GM21723 (cell line): ENCODE measurements around the gene CTNNA2.
"Not testable (repeated sequence)": the region's sequence is repeated elsewhere in the genome, so short reads cannot be mapped to it uniquely, and the experiment has no call there.

Experiments used
- ATAC-seq: cut with Tn5 transposase; IDR thresholded peaks from one replicate; pipeline ENCODE4 v1.9.1; 2021; ENCODE audit warnings: mild to moderate bottlenecking, moderate library complexity; ENCODE audit not compliant: unreplicated experiment

The CTNNA2 gene

GRCh38 chr2:80168801-80169200 lies 656.0 kb downstream of the CTNNA2 start:
- ATAC-seq, result no peak

GRCh38 chr2:80169811-80170594 lies 657.2 kb downstream of the CTNNA2 start:
- no peak for ATAC-seq

- ATAC-seq, result no peak
These were observed 672.2 kb downstream of the CTNNA2 start for GRCh38 chr2:80185091-80185490.

DNA sequence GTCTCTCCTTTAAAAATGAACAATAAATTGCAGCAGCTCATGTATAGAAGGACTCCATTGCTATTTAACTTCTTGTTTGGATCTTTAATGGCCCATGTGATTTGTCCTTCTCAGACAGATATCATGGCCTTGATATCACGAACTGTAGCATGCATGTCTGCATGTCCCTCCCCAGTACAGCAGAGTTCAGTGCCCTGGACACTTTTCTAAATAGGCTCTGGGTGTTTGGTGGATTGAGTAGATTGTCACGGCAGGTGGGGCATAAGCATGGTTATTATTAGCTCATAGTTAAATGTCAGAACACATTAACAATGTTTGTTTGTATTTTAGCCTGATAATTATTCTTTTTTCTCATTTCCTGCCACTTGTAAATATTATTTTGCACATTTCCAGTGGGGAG lies 673.4 kb downstream of the CTNNA2 start:
- no peak for ATAC-seq

- ATAC-seq, result no peak
These were observed 674.3 kb downstream of the CTNNA2 start for GRCh38 chr2:80187156-80187555.

DNA sequence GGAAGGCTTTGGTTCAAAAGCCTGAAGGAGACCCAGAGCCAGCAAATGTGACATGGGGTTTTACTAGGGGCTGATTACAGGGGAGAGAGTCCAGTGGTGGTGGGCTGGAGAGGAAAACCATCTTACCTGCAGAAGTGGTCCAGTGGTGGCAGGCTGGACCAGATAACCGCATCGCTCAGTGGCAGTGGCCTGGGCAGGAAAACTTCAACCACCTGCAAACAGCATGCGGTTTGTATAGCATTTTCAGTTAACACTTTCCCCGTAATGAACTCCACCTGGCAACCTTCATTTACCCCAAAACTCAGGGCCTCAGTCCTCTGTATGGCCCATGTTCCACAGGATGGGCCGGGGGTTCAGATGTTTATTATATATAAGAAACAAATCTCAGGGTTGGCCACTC lies 677.3 kb downstream of the CTNNA2 start:
- no peak for ATAC-seq

DNA sequence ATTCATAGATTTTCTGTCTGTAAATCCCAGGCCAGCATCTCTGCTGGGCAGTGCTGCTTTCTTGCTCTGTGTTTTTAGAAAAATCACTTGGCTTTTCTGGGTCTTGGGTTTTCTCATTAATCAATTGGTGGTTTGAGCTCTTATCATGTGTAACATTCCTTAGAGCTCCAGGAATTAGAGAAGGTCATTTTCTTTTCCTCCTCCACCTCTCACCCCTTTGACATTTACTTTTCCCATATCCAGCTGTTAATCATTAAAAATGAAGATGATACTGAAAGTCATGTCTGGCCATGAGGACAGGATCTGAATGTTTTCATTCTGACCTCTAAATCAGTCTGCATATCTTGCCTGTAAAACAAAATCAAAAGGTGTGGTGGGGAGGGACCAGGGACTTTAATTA lies 680.7 kb downstream of the CTNNA2 start:
- ATAC-seq, result no peak

DNA sequence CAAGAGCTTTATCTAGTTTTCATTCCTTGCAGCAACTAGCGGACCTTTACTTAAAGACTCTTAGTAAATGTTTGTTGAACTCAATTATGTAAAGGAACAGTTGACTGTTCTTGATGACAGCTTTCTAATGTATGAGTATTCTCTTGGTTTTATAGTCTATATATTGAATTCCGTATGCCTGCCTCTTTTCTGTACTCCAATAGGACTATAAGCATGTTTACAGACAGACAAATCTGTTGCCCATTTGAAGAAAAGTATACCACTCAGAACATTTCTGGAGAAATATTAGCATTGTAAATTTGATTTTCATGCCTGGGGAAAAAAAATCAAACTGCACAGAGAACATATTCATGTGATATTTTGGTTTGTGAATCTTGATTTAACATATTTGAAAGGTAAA lies 682.2 kb downstream of the CTNNA2 start:
- no peak for ATAC-seq

DNA sequence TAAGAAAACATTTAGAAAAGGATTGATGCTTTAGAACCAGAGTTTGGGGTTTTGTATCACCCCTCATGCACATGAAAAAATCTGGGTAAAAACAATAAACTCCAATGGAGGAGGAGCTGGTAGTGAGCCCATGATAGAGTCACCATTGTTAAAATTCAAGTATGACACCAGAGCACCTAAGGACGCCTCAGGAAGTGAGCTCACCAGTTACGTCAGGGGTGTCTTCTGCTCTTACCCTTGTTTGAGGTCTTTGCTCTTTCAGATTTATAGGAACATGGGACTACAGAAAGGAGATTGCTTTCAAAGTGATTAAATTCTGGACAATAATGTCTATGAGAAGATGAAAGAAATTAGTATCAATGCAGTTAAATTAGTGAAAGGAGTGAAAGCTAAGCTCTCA lies 685.2 kb downstream of the CTNNA2 start:
- no peak for ATAC-seq

GRCh38 chr2:80199504-80199903 lies 686.7 kb downstream of the CTNNA2 start:
- no peak for ATAC-seq

GRCh38 chr2:80203929-80204328 lies 691.1 kb downstream of the CTNNA2 start:
- not testable (repeated sequence) for ATAC-seq

- no peak for ATAC-seq
These were observed 692.6 kb downstream of the CTNNA2 start for GRCh38 chr2:80205498-80205897.

- ATAC-seq, result no peak
These were observed 696.6 kb downstream of the CTNNA2 start for GRCh38 chr2:80209458-80209857.

- no peak for ATAC-seq
These were observed 704.6 kb downstream of the CTNNA2 start for GRCh38 chr2:80217446-80217845.

GRCh38 chr2:80222644-80223043 lies 709.8 kb downstream of the CTNNA2 start:
- no peak for ATAC-seq

GRCh38 chr2:80231421-80231820 lies 718.6 kb downstream of the CTNNA2 start:
- ATAC-seq, result no peak

DNA sequence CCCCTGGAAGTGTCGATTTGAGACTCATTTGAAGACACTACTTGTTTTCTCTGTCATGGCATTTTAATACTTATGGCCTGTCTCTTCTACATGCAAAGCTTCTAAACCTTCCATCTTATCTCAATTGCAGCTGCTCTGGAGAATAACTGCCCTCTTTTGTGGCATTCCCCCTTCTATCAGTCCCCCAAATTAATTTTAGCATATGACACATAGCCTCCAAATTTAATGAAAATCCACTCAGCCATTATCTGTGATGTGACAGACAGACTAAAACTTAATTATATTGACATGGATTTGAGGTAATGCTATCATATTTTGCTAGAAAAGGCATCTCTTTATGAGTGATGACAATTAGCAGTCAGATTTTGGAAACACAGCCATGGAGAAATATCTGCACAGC lies 720.5 kb downstream of the CTNNA2 start:
- ATAC-seq, result no peak

DNA sequence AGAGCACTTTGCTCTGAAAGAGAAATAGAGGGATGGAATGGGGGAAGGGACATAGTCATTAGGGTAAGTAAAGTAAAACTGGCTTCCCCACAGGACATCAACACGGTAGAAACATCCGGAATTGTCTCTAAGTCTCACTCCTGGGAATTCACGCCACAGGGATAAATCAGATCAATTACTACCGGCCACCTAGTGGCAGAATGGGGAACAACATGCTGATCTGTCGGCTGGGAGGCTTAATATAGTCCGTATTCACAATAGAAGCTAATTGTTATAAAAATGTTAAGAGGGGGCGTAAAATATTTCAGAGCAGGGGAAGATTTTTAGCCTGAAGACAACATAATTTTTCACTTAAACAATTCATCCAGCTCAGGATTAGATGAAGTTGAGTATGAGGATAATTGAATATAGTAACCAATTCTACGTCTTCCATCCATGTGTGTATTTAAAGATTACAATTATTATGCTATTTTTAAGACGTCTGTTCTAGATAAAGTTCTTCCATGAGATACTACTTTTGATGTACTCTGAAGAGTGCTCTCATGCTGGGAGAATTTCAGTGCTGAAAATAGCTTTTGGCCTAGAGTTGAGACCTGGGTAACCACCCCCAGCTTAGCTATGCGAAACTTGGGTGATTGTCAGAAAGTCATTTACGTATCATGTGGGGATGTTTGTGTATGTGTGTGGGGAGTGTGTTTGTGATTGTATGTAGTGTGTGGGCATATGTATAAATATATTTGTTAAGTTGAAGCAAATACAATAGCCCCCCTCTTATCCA lies 726.0 kb downstream of the CTNNA2 start:
- ATAC-seq, result no peak

DNA sequence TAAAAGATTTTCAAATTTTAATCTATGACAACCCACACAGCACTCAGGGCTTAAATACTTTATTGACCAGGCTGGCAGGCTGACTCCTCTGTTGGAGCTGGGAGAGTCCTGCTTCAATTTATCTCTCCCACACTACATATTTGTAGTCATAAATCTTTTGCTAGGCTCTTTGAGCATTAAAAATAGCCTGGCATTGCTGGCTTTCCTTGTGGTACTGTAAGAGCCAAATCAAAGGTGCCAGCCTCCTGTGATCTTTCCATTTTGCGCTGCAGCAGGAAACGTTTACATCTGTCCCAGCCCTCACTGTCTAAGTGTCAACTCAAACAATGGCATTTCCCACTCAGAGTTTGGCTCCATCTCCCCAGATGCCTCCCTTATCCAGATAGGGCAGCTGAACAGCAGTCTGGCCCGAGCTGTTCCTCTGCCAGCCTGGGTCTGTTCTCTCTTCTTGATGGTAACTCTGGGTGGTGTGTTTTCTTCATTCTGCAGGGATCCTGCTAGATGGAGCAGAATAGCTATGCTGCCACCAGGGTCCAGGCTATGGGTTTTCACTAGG lies 729.6 kb downstream of the CTNNA2 start:
- ATAC-seq, result no peak

GRCh38 chr2:80244905-80245584 lies 732.2 kb downstream of the CTNNA2 start:
- ATAC-seq, result no peak

- ATAC-seq, result no peak
These were observed 733.7 kb downstream of the CTNNA2 start for GRCh38 chr2:80246534-80246933.
